K562 (cell line): ENCODE data around the gene ST8SIA2. TPM values are rescaled to one million over a fixed set of nuclear protein-coding genes. Genes with fewer than 3 reads are reported as not detected.

Experiments
- ATAC-seq: fragments of 200-7000 bp; cut with Tn5 transposase; 3 replicates; pipeline ENCODE4 v1.9.1; 2020; ENCODE audit warnings: moderate library complexity
- BruUV-seq: library from RNA; stranded (reverse); fragments of 400-500 nt; replicated peaks from 2 replicates; lab custom pipeline; 2021; lab: Mats Ljungman, UMichigan
- CTCF ChIA-PET: fragments of 300-600 bp; formaldehyde crosslinking; extraction: SDS; loops from one replicate; lab custom pipeline; 2021; ENCODE audit warnings: low intra/inter-chr PET ratio; lab: Yijun Ruan, JAX
- POLR2A ChIA-PET: fragments of 300-600, 350-650 bp; sonication (Branson Sonifier 250); formaldehyde crosslinking; extraction: SDS; loops from one replicate; lab custom pipeline; 2021; ENCODE audit warnings: antibody characterized with exemption, inconsistent platforms; lab: Yijun Ruan, JAX
- DNase-seq, 4 experiments: peaks; one replicate each; pipeline versions ENCODE4 v3.0.0 to v3.0.0-alpha.2; 2011 to 2018; ENCODE audit warnings: low spot score in 3 of 4, mixed read lengths in 3 of 4; ENCODE audit errors: extremely low read depth in 1 of 4
- FAIRE-seq: peaks from 2 replicates; lab custom pipeline; 2011; peaks lifted over from hg19 to GRCh38; lab: Jason Lieb, UNC
- H2AFZ ChIP-seq: 2 replicates; pipeline ENCODE4 v1.6.0; 2011; ENCODE audit warnings: low read depth, low read length, control low read depth, inconsistent platforms
- H3K27ac ChIP-seq: fragments of 200-600 bp; 3 replicates; pipeline ENCODE4 v1.8.0; 2011; ENCODE audit warnings: low read depth, mild to moderate bottlenecking, control low read depth, inconsistent platforms, low read length, moderate library complexity, mixed read lengths; ENCODE audit errors: extremely low read depth
- H3K27me3 ChIP-seq, 2 experiments: fragments of 300-600 bp in 1 of 2; 2 replicates in 1 of 2; 3 replicates in 1 of 2; pipeline versions ENCODE4 v1.6.0 to v1.8.0; 2011; ENCODE audit warnings: inconsistent platforms in 2 of 2, low read length in 2 of 2, mild to moderate bottlenecking in 1 of 2, mixed read lengths in 1 of 2, moderate library complexity in 1 of 2; ENCODE audit not compliant: control insufficient read depth in 2 of 2, insufficient read depth in 2 of 2
- H3K36me3 ChIP-seq: fragments of 300-600 bp; 3 replicates; pipeline ENCODE4 v1.8.0; 2011; ENCODE audit warnings: mild to moderate bottlenecking, low read length, inconsistent platforms; ENCODE audit not compliant: control insufficient read depth, insufficient read depth
- H3K4me1 ChIP-seq, 2 experiments: fragments of 200-600 bp in 1 of 2; replicated peaks in 1 of 2; 2 replicates in 1 of 2; 3 replicates in 1 of 2; pipeline versions ENCODE4 v1.5.1 to v1.8.0; 2011; ENCODE audit warnings: inconsistent platforms in 2 of 2, low read length in 2 of 2, mild to moderate bottlenecking in 1 of 2, mixed read lengths in 1 of 2, moderate library complexity in 1 of 2; ENCODE audit not compliant: control insufficient read depth in 2 of 2, insufficient read depth in 2 of 2
- H3K4me2 ChIP-seq: 2 replicates; pipeline ENCODE4 v1.6.1; 2011; ENCODE audit warnings: low read length, control low read depth, inconsistent platforms, mixed read lengths; ENCODE audit not compliant: insufficient read depth
- H3K4me3 ChIP-seq: fragments of 200-600 bp; sonication (generic), shearing (Covaris generic); 2 replicates; pipeline ENCODE4 v1.5.1; 2016; ENCODE audit warnings: control low read depth, inconsistent platforms
- H3K79me2 ChIP-seq: fragments of 200-600 bp; 3 replicates; pipeline ENCODE4 v1.8.0; 2011; ENCODE audit warnings: low read length, inconsistent platforms; ENCODE audit not compliant: control insufficient read depth, insufficient read depth
- H3K9ac ChIP-seq, 2 experiments: 2 replicates each; pipeline versions ENCODE4 v1.6.0 to v1.6.1; 2011; ENCODE audit warnings: low read depth in 2 of 2, low read length in 2 of 2, control low read depth in 1 of 2, inconsistent platforms in 1 of 2, mild to moderate bottlenecking in 1 of 2, mixed read lengths in 1 of 2; ENCODE audit not compliant: insufficient read depth in 1 of 2
- H3K9me1 ChIP-seq: one replicate; pipeline ENCODE4 v1.6.0; 2011; ENCODE audit warnings: inconsistent platforms, mild to moderate bottlenecking, low read length, moderate library complexity; ENCODE audit not compliant: control insufficient read depth, insufficient read depth
- H3K9me3 ChIP-seq: replicated peaks from 2 replicates; pipeline ENCODE4 v1.5.1; 2011; ENCODE audit warnings: low read depth, low read length, inconsistent platforms; ENCODE audit not compliant: control insufficient read depth, insufficient read depth
- H4K20me1 ChIP-seq: replicated peaks from 2 replicates; pipeline ENCODE4 v1.6.1; 2011; ENCODE audit warnings: low read length, inconsistent platforms, mixed read lengths; ENCODE audit not compliant: control insufficient read depth, insufficient read depth
- CREB1 ChIP-seq, 2 experiments: sonication (generic) in 1 of 2; formaldehyde crosslinking in 1 of 2; IDR thresholded peaks; 2 replicates each; pipeline versions ENCODE4 v1.6.1 to v1.8.0; 2012 to 2022; ENCODE audit warnings: inconsistent platforms in 1 of 2, mild to moderate bottlenecking in 1 of 2, missing genetic modification reagents in 1 of 2, moderate library complexity in 1 of 2
- DDX20 ChIP-seq: fragments of 450-650 bp; IDR thresholded peaks from 2 replicates; pipeline ENCODE4 v1.6.1; 2016; ENCODE audit warnings: missing genetic modification characterization, low read depth, mild to moderate bottlenecking, missing compliant biosample characterization, moderate library complexity
- ESRRA ChIP-seq: fragments of 450-650 bp; IDR thresholded peaks from 2 replicates; pipeline ENCODE4 v1.6.1; 2014; ENCODE audit warnings: low read depth, mild to moderate bottlenecking, moderate library complexity, borderline replicate concordance
- HIVEP1 ChIP-seq: fragments of 250-450 bp; sonication (Bioruptor Pico); IDR thresholded peaks from 2 replicates; pipeline ENCODE4 v1.4.0; 2020; ENCODE audit warnings: mild to moderate bottlenecking
- MAFG ChIP-seq: fragments of 450-650 bp; conservative IDR thresholded peaks from 2 replicates; pipeline ENCODE4 v1.6.1; 2016; ENCODE audit warnings: missing genetic modification characterization, missing compliant biosample characterization
- RBM15 ChIP-seq: fragments of 200-400 bp; formaldehyde crosslinking; IDR thresholded peaks from 2 replicates; pipeline ENCODE4 v1.6.1; 2018; ENCODE audit warnings: mild to moderate bottlenecking, low read length, moderate library complexity; ENCODE audit not compliant: insufficient read depth
- RHOXF2B ChIP-seq: fragments of 250-450 bp; sonication (Bioruptor Pico); conservative IDR thresholded peaks from 2 replicates; pipeline ENCODE4 v1.5.1; 2021
- SLC30A9 ChIP-seq: fragments of 250-450 bp; sonication (Bioruptor Pico); IDR thresholded peaks from 2 replicates; pipeline ENCODE4 v1.8.0; 2022; ENCODE audit warnings: mild to moderate bottlenecking, moderate library complexity
- TFE3 ChIP-seq: fragments of 450-650 bp; formaldehyde crosslinking; IDR thresholded peaks from 2 replicates; pipeline ENCODE4 v1.4.0; 2020; ENCODE audit warnings: mild to moderate bottlenecking, mixed read lengths
- YBX1 ChIP-seq: fragments of 450-650 bp; IDR thresholded peaks from 2 replicates; pipeline ENCODE4 v1.7.1; 2016; ENCODE audit warnings: mild to moderate bottlenecking
- ZNF165 ChIP-seq: fragments of 250-450 bp; sonication (Bioruptor Pico); IDR thresholded peaks from 2 replicates; pipeline ENCODE4 v1.4.0; 2020; ENCODE audit warnings: borderline replicate concordance
- ZNF507 ChIP-seq: conservative IDR thresholded peaks from 2 replicates; pipeline ENCODE4 v1.6.1; 2017; ENCODE audit warnings: missing genetic modification characterization, missing compliant biosample characterization
- ZNF77 ChIP-seq: fragments of 250-450 bp; sonication (Bioruptor Pico); IDR thresholded peaks from 2 replicates; pipeline ENCODE4 v1.5.0; 2020
- WGBS: fragments of 100-300 bp; shearing (Covaris generic); methylation state at CpG from one replicate; pipeline ENCODE4 v1.1.6; 2016; ENCODE audit warnings: low coverage, mixed read lengths; ENCODE audit not compliant: insufficient coverage; ENCODE audit errors: missing lambda C conversion rate; 5-methylcytosine and 5-hydroxymethylcytosine counted together
- in situ Hi-C: fragments of 300-500 bp; cut with MboI; formaldehyde crosslinking; loops from 4 replicates; pipeline ENCODE4 v1.15.0; 2018; ENCODE audit warnings: inconsistent platforms, mixed read lengths
- intact Hi-C: fragments of 100-400 bp; cut with micrococcal nuclease; formaldehyde crosslinking; loops from 2 replicates; pipeline ENCODE4 v1.14.2; 2022
- polyA plus RNA-seq, 8 experiments: library from polyadenylated mRNA; depleted of rRNA in 4 of 8; stranded (reverse) in 5 of 8; unstranded in 3 of 8; fragments of >200 nt; fragmentation: Nextera tagmentation in 2 of 8; fragmentation: Illumina TruSeq in 1 of 8; extraction: Ambion mirVana in 2 of 8; extraction: Trizol in 1 of 8; gene quantifications; 2 replicates each; pipeline versions ENCODE4 v1.2.1 to v1.2.3, GENCODE V29; 2011 to 2014; ENCODE audit warnings: inconsistent platforms in 1 of 8, missing spikeins in 1 of 8
- total RNA-seq, 7 experiments: library from RNA; depleted of rRNA in 6 of 7; stranded (reverse); fragments of >200 nt in 6 of 7; fragmentation: Illumina TruSeq in 2 of 7; extraction: Trizol in 2 of 7; gene quantifications; 2 replicates each; pipeline versions ENCODE4 v1.2.1 to v1.2.3, GENCODE V29; 2011 to 2021; ENCODE audit warnings: low replicate concordance in 1 of 7
- TF ChIP-seq, protein P1 (sequence below): conservative IDR thresholded peaks from 2 replicates; pipeline ENCODE4 v1.6.1; 2011; ENCODE audit warnings: low read depth, mild to moderate bottlenecking, low read length; ENCODE audit not compliant: control insufficient read depth

ST8SIA2 gene
- total and polyA plus RNA-seq, 9 of the 15 experiments (the other 6 are each of a cell fraction or from before 2014, with no cell fraction given) = not detected

DNA sequence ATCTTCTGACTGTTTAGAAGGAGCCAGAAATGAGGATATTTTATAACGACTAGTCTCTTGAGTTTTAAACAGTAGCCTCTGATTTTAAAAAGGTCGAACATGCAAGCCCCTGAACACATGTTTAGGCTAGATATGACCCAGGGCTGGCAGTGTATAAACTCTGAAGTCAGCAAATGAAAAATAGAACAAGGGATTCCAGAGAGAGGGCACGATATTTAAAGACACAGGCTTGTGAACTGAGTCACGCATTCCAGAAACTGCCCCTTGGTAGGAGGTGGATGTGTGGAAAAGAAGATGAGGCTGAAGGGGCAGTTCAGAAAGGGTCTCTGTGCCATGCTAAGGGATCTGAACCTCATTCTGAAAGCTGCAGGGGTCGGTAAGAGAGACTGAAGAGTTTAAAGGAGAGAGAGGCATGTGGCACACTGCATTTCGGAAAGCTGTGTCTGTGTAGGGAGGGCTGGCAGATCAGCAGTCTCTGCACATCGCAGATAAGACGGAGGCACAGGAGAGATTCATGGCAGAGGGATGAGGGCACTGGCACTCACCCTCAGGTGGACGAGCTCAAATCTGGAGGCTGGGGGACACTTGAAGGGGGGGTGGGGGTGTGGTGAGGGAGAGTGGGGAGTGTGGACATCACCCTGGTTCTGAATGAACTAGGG, 22.1 kb downstream of the ST8SIA2 start:
- Histone ChIP-seq H3K4me1 (no peaks in the 10 kb centered on the region), H3K4me2 (no peak overlapping the region), H3K9ac (no peak overlapping the region), H3K9me3 (no peaks in the 10 kb centered on the region), H3K4me3 (no peak overlapping the region), H3K27ac (no peak overlapping the region), H3K9me1 (no peaks in the 10 kb centered on the region), H3K27me3 (peaks cover 4 to 50% of the 10 kb centered on the region in 2 experiments; a peak in 4 of 5 replicates), H3K79me2 (no peaks in the 10 kb centered on the region), H2AFZ (no peak overlapping the region), H4K20me1 (no peaks in the 10 kb centered on the region; the same call in 1 of the 2 replicates), H3K36me3 (no peaks in the 10 kb centered on the region)
- DNase-seq (no peak), ATAC-seq (no peak), FAIRE-seq (no peak)
- in situ Hi-C loops (no loop called here), intact Hi-C loops (no loop called here)
- WGBS = under 1% methylated on average over 8 of the region's 9 CpGs
- ChIA-PET CTCF (no interaction called here), POLR2A (no interaction called here)
- no TSS peak for BruUV-seq
- no peak for TF ChIP-seq HIVEP1
- no peak for TF ChIP-seq YBX1

DNA sequence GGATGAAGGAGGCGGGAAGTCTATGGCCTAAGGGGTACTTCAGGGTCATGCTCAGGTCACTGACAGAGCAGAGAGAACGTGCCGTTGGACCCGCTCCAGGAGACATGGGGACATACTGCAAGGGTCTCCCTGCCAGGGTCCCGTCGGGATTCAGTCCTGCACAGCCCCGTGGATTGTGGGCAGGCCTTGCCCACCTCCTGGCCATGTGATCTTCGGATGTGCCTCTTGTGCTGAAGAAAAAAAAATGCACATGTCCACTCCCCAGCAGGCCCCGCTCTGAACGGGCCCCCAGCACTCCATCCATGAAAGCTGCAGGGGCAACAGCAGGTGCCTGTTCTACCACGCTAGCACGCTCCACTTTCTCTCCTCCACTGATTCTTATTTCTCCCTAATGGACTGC, 22.9 kb downstream of the ST8SIA2 start:
- no peaks in the 10 kb centered on the region for H3K9me1 ChIP-seq
- TF ChIP-seq ZNF165 (CRISPR knock-in tag) (no peak), TFE3 (CRISPR knock-in tag) (no peak), SLC30A9 (no peak), ZNF77 (CRISPR knock-in tag) (no peak), ESRRA (no peak), RBM15 (no peak), DDX20 (no peak), CREB1 (IDR thresholded peaks at IDR 0.05) (no peak), CREB1 (CRISPR knock-in tag; IDR thresholded peaks at IDR 0.05) (no peak), RHOXF2B (no peak), ZNF507 (no peak), MAFG (tag) (no peak)
- TF ChIP-seq, protein P1, sequence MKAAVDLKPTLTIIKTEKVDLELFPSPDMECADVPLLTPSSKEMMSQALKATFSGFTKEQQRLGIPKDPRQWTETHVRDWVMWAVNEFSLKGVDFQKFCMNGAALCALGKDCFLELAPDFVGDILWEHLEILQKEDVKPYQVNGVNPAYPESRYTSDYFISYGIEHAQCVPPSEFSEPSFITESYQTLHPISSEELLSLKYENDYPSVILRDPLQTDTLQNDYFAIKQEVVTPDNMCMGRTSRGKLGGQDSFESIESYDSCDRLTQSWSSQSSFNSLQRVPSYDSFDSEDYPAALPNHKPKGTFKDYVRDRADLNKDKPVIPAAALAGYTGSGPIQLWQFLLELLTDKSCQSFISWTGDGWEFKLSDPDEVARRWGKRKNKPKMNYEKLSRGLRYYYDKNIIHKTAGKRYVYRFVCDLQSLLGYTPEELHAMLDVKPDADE = no peak

More for the DNA sequence above, 22.9 kb downstream of the ST8SIA2 start:
- H3K79me2 ChIP-seq = no peaks in the 10 kb centered on the region
- in situ Hi-C loops (no loop called here), intact Hi-C loops (no loop called here)
- no peak overlapping the region for H3K9ac ChIP-seq
- ATAC-seq (no peak), FAIRE-seq (no peak), DNase-seq (no peak)
- no peaks in the 10 kb centered on the region for H3K9me3 ChIP-seq
- no peak overlapping the region for H3K4me2 ChIP-seq
- 2% methylated on average over 12 of the region's 12 CpGs for WGBS
- H4K20me1 ChIP-seq = no peaks in the 10 kb centered on the region; the same call in 1 of the 2 replicates
- ChIA-PET CTCF (no interaction called here), POLR2A (interaction anchor here (0.5 to 0.9 kb wide), 3 partner anchors 13 to 209 kb away, joined by 3 to 4 read pairs (median 3); no protein-coding TSS in a partner anchor)
- no TSS peak for BruUV-seq
- peaks cover 6 to 48% of the 10 kb centered on the region in 2 experiments; a peak in 4 of 5 replicates for H3K27me3 ChIP-seq
- H3K4me1 ChIP-seq = no peaks in the 10 kb centered on the region
- H3K4me3 ChIP-seq = no peak overlapping the region
- no peaks in the 10 kb centered on the region for H3K36me3 ChIP-seq
- no peak overlapping the region for H3K27ac ChIP-seq
- no peak overlapping the region for H2AFZ ChIP-seq
